OCI-LY7 (cell line): ENCODE data around the gene MAN1A2. TPM values are rescaled to one million over a fixed set of nuclear protein-coding genes. Genes with fewer than 3 reads are reported as not detected.

ENCODE experiments used
- Bru-seq: library from RNA; stranded (reverse); fragments of 400-500 nt; gene quantifications from one replicate; lab custom pipeline; 2021; lab: Mats Ljungman, UMichigan
- BruChase-seq, 2 experiments: library from RNA; stranded (reverse); fragments of 400-500 nt; gene quantifications; one replicate each; lab custom pipeline; 2021; lab: Mats Ljungman, UMichigan
- BruUV-seq: library from RNA; stranded (reverse); fragments of 400-500 nt; replicated peaks from 2 replicates; lab custom pipeline; 2021; lab: Mats Ljungman, UMichigan
- CTCF ChIA-PET: fragments of 300-600 bp; sonication (Branson Sonifier 250); formaldehyde crosslinking; loops from one replicate; lab custom pipeline; 2022; ENCODE audit warnings: antibody characterized with exemption; ENCODE audit not compliant: unreplicated experiment; lab: Charles Lee
- POLR2A ChIA-PET: fragments of 300-600 bp; sonication (Branson Sonifier 250); formaldehyde crosslinking; loops from one replicate; lab custom pipeline; 2022; ENCODE audit warnings: antibody characterized with exemption; lab: Charles Lee
- DNase-seq: peaks from one replicate; pipeline ENCODE4 v3.0.0-alpha.2; 2015; ENCODE audit warnings: low spot score
- H2AFZ ChIP-seq: fragments of 200-600 bp; sonication (generic), shearing (Covaris generic); 2 replicates; pipeline ENCODE4 v1.6.1; 2014; ENCODE audit warnings: mild to moderate bottlenecking, antibody characterized with exemption, low read length, moderate library complexity
- H3K27ac ChIP-seq: fragments of 200-600 bp; sonication (generic); 2 replicates; pipeline ENCODE4 v1.5.1; 2014; ENCODE audit warnings: mixed run types, low read depth, mild to moderate bottlenecking, moderate library complexity, low read length, inconsistent platforms; ENCODE audit not compliant: poor library complexity, severe bottlenecking
- H3K36me3 ChIP-seq: fragments of 200-600 bp; sonication (generic); 2 replicates; pipeline ENCODE4 v1.6.1; 2014; ENCODE audit warnings: mild to moderate bottlenecking, antibody characterized with exemption, low read length, moderate library complexity, mixed read lengths; ENCODE audit not compliant: insufficient read depth
- H3K4me1 ChIP-seq: fragments of 200-600 bp; sonication (generic); 2 replicates; pipeline ENCODE4 v1.5.1; 2014; ENCODE audit warnings: mild to moderate bottlenecking, low read length; ENCODE audit not compliant: insufficient read depth, poor library complexity, severe bottlenecking
- H3K4me2 ChIP-seq: fragments of 200-600 bp; sonication (generic); 2 replicates; pipeline ENCODE4 v1.6.1; 2014; ENCODE audit warnings: mild to moderate bottlenecking, low read length
- H3K4me3 ChIP-seq: fragments of 200-600 bp; sonication (generic); 2 replicates; pipeline ENCODE4 v1.5.1; 2014; ENCODE audit warnings: mild to moderate bottlenecking, low read depth, low read length; ENCODE audit not compliant: poor library complexity, severe bottlenecking
- H3K79me2 ChIP-seq: fragments of 200-600 bp; sonication (generic); 2 replicates; pipeline ENCODE4 v1.6.1; 2016; ENCODE audit warnings: low read depth, mild to moderate bottlenecking, low read length, moderate library complexity, mixed read lengths; ENCODE audit not compliant: insufficient read depth
- H3K9me2 ChIP-seq: fragments of 200-600 bp; sonication (generic); 2 replicates; pipeline ENCODE4 v1.6.1; 2016; ENCODE audit warnings: mild to moderate bottlenecking, low read length, mixed read lengths; ENCODE audit not compliant: insufficient read depth
- H3K9me3 ChIP-seq: fragments of 200-600 bp; sonication (generic); 2 replicates; pipeline ENCODE4 v1.6.1; 2014; ENCODE audit warnings: mild to moderate bottlenecking, mixed run types, low read length, mixed read lengths
- H4K20me1 ChIP-seq: fragments of 200-600 bp; sonication (generic); 2 replicates; pipeline ENCODE4 v1.6.1; 2014; ENCODE audit warnings: mild to moderate bottlenecking, antibody characterized with exemption, low read length, moderate library complexity, mixed read lengths; ENCODE audit not compliant: insufficient read depth
- EZH2phosphoT487 ChIP-seq: fragments of 200-600 bp; sonication (generic); IDR thresholded peaks from 2 replicates; pipeline ENCODE4 v1.6.1; 2018; ENCODE audit warnings: low read depth, borderline replicate concordance, mild to moderate bottlenecking, mixed run types, antibody characterized with exemption, low read length, moderate library complexity, mixed read lengths
- intact Hi-C: fragments of 100-400 bp; cut with micrococcal nuclease; formaldehyde crosslinking; loops from one replicate; pipeline ENCODE4 v1.10.0; 2022; ENCODE audit not compliant: unreplicated experiment
- long read RNA-seq: library from polyadenylated mRNA; stranded (forward); transcript quantifications from one replicate; pipeline ENCODE4 v2.0.0, GENCODE V29; 2022
- total RNA-seq, 2 experiments: library from RNA; depleted of rRNA in 1 of 2; stranded (reverse); fragments of >200 nt in 1 of 2; shearing (Covaris generic) in 1 of 2; gene quantifications; 2 replicates each; pipeline ENCODE4 v1.2.3, GENCODE V29; 2014 to 2022
- TF ChIP-seq, protein P1 (sequence below): fragments of 200-600 bp; sonication (generic); conservative IDR thresholded peaks from 2 replicates; pipeline ENCODE4 v1.5.1; 2014; ENCODE audit warnings: mild to moderate bottlenecking, antibody characterized with exemption, low read length, moderate library complexity, mixed read lengths

Gene MAN1A2
- total RNA-seq (2014; rRNA removed; shearing (Covaris generic)) (16.1 and 18.9 TPM in 2 replicates), total RNA-seq (2022) (27.5 and 31.2 TPM in 2 replicates), Bru-seq, nascent RNA (percentile 79 among the genes with signal in this experiment), BruChase-seq, experiment 1, labeled RNA remaining after a 6-hour chase (percentile 62 among the genes with signal in this experiment), BruChase-seq, experiment 2, labeled RNA remaining after a 2-hour chase (percentile 74 among the genes with signal in this experiment)
- long read RNA-seq, full-length matches to known transcripts, result 4 of 19 reads
- long read RNA-seq, partial matches to known transcripts, result 7 of 19 reads
- long read RNA-seq, other reads (novel, unspliced or antisense), result 8 of 19 reads

DNA sequence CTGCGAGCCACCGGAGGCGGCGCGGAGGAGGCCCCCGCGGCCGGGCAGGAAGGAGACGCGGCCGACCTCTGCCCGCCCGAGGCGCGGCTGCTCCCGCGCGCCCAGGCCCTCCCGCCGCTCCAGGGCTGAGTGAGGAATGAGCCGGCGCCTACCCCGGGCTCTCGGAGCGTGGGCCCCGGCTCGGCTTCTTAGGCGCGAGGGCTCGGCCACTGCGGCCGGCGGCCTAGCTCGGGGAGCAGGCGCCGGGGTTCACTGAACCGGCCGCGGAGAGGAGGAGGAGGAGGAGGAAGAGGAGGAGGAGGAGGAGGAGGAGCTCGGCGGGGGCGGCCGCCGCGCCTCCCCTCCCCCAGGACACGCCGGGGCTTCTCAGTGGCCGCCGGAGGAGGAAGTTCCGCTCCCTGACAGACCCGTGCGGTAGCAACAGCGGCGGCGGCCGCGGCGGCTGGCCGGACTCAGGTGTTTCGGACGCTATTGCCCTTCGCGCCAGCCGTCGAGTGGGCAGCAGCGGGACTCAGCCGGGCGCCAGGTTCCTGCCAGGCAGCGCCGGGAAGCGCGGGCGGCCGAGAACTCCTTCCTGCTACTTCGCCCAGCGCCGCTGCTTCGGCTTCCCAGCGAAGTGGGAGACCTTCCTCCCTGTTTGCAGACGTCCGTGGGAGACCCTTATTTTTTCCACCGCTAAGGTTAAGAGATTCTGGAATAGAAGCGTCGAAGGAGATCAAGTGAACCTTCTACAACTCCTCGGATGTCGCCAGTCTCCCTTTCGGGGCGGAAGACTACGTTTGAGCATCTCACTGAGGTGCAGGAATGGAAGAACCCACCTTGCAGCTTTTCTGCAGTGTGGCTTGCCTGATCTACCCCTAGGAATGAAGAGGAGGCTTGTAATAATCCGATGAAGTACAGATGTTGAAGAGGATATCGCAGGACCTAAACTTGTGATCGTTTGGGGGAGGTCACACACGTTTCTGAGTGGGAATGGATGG lies at the start of gene MAN1A2:
TSS of gene MAN1A2 (plus strand) at position 404 of the 980 bp plus-strand sequence. CDS start 735 bp downstream, outside the sequence.
- TF ChIP-seq EZH2phosphoT487, result no peak
- TF ChIP-seq, protein P1, sequence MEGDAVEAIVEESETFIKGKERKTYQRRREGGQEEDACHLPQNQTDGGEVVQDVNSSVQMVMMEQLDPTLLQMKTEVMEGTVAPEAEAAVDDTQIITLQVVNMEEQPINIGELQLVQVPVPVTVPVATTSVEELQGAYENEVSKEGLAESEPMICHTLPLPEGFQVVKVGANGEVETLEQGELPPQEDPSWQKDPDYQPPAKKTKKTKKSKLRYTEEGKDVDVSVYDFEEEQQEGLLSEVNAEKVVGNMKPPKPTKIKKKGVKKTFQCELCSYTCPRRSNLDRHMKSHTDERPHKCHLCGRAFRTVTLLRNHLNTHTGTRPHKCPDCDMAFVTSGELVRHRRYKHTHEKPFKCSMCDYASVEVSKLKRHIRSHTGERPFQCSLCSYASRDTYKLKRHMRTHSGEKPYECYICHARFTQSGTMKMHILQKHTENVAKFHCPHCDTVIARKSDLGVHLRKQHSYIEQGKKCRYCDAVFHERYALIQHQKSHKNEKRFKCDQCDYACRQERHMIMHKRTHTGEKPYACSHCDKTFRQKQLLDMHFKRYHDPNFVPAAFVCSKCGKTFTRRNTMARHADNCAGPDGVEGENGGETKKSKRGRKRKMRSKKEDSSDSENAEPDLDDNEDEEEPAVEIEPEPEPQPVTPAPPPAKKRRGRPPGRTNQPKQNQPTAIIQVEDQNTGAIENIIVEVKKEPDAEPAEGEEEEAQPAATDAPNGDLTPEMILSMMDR, result no peak
- peak within 1 kb of the TSS; percentile 74 for H3K27ac ChIP-seq
- no peaks in the 10 kb centered on the region for H3K36me3 ChIP-seq
- peaks cover 30% of the 10 kb centered on the region for H4K20me1 ChIP-seq
- POLR2A ChIA-PET, result interaction anchor here (0.7 to 0.9 kb wide), 2 partner anchors 307 to 1256 kb away, joined by 3 to 5 read pairs; partner anchors contain the start of gene TTF2
- peak within 1 kb of the TSS; percentile 86; the same call in 1 of the 2 replicates for H2AFZ ChIP-seq
- no TSS peak for BruUV-seq
- H3K4me3 ChIP-seq, result peak within 1 kb of the TSS; percentile 88
- peaks cover 58% of the 10 kb centered on the region for H3K79me2 ChIP-seq
- intact Hi-C loops, result loop anchor here (5.0 to 10.0 kb wide), 3 partner anchors 297 to 560 kb away; partner anchors contain the start of genes GDAP2, TTF2 and WDR3
- DNase-seq, result peak; percentile 87
- peak within 1 kb of the TSS; percentile 94 for H3K4me2 ChIP-seq
- CTCF ChIA-PET, result no interaction called here
- no peaks in the 10 kb centered on the region for H3K9me2 ChIP-seq
- no peaks in the 10 kb centered on the region for H3K9me3 ChIP-seq
- H3K4me1 ChIP-seq, result peaks cover 40% of the 10 kb centered on the region

DNA sequence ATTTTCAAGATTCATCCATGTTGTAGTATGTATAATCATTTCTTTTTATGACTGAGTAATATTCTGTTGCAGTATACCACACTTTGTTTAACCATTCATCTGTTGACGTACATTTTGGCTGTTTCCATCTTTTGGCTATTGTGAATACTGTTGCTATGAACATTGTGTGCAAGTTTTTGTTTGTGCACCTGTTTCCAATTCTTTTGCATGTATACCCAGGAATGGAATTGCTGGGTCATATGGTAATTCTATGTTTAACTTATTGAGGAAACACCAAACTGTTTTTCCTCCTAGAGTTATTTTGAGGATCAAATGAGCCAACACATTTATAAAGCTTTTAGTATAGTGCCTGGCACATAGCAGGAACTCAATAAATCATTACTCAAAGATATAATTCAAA lies 49.2 kb upstream of the MAN1A2 start:
- no TSS peak for BruUV-seq
- H3K9me2 ChIP-seq, result no peaks in the 10 kb centered on the region
- TF ChIP-seq EZH2phosphoT487, result no peak
- TF ChIP-seq, protein P1, result no peak
- no peaks in the 10 kb centered on the region for H3K79me2 ChIP-seq
- H4K20me1 ChIP-seq, result no peaks in the 10 kb centered on the region
- H3K9me3 ChIP-seq, result no peaks in the 10 kb centered on the region
- H3K27ac ChIP-seq, result no peak overlapping the region
- no peak for DNase-seq
- no peaks in the 10 kb centered on the region for H3K4me1 ChIP-seq
- no peak overlapping the region for H3K4me3 ChIP-seq
- POLR2A ChIA-PET, result no interaction called here
- H2AFZ ChIP-seq, result no peak overlapping the region
- no peak overlapping the region for H3K4me2 ChIP-seq
- CTCF ChIA-PET, result no interaction called here
- no peaks in the 10 kb centered on the region for H3K36me3 ChIP-seq
- intact Hi-C loops, result loop anchor here (10.0 kb wide), 1 partner anchor 177 kb away; no protein-coding TSS in a partner anchor
